Activated effector memory CD4-positive, alpha-beta T cell treated with anti-CD3 and anti-CD28 coated beads, Interleukin-2, amount 50 U/mL, for 16 hours (primary cell): ENCODE data around the gene TUBB.
"Not testable (repeated sequence)": the region's sequence is repeated elsewhere in the genome, so short reads cannot be mapped to it uniquely, and the experiment has no call there.

Experiments
- DNase-seq: peaks from one replicate; pipeline ENCODE4 v3.0.0-alpha.2; 2020

The TUBB gene

GRCh38 chr6:30719356-30719755 lies 796 bp upstream of the TUBB start:
- DNase-seq: no peak

GRCh38 chr6:30720738-30721197 lies 616 bp downstream of the TUBB start:
- peak; percentile 88 for DNase-seq

DNA sequence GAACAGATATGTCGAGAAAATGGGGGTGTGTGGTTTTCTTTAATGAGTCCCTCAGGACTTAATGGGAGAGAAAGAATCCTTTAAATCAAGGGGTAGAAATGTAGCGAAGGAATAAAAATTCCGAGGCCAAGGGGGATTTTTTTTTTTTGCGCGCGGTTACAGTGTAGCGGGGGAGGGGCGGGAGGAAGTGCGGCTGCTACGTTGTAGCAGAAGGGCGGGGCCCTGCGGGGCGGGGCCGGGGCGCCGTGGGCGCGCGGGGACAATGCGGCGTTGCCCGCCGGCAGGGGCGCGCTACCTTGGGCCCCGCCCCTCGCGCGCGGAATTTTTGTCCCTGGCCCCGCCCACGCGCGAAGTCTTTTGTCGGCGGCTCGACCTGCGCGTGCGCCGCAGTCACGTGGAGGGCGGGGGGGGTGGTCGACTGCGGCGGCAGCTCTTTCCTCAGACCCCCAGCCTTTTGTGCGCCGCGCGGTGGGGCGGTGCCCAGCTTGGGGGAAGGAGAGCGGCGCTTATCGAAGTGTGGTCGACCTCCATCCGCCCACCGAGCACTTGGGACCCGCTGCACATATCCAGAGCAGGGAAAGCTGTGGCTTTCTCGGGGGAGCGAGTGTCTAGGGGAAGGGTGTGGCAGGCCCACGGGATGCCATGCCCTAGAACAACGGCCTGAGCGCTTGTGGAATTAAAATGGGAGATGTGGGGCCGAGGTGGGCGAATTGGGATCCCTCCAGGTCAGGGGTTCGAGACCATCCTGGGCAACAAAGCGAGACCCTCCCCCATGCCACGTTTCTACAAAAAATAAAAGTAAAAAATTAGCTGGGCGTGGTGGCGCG lies 1.3 kb downstream of the TUBB start:
- DNase-seq: peak; percentile 98

DNA sequence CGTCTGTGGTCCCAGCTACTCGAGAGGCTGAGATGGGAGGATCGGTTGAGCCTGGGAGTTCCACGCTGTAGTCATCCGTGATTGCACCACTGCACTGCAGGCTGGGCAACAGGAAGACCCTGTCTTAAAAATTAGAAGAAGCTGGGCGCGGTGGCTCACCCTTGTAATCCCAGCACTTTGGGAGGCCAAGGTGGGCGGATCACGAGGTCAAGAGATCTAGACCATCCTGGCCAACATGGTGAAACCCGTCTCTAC lies 1.8 kb downstream of the TUBB start:
- DNase-seq: not testable (repeated sequence)

DNA sequence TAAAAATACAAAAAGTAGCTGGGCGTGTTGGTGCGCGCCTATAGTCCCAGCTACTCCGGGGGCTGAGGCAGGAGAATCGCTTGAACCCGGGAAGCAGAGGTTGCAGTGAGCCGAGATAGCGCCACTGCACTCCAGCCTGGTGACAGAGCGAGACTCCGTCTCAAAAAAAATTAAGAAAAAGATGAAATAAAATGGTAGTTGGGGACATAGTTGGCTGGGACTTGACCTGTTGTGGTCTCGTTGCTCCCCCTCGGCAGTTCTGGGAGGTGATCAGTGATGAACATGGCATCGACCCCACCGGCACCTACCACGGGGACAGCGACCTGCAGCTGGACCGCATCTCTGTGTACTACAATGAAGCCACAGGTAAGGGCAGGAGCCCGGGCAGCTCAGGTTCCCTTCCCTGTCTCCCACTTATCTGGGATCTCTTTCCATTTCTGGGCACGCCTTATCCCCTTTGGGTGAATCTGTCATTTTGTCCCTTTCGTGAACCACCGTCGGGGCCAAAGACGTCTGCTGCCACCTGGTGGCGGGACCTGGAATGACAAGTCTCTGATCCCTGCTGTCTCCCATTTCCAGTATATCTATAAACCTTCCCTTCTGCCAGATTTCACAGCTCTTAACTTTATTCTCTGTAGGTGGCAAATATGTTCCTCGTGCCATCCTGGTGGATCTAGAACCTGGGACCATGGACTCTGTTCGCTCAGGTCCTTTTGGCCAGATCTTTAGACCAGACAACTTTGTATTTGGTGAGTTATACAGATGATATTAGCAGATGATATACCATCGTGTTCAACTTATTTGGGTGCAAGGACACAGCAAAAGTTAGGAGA lies 2.3 kb downstream of the TUBB start:
- peak; percentile 96 for DNase-seq

DNA sequence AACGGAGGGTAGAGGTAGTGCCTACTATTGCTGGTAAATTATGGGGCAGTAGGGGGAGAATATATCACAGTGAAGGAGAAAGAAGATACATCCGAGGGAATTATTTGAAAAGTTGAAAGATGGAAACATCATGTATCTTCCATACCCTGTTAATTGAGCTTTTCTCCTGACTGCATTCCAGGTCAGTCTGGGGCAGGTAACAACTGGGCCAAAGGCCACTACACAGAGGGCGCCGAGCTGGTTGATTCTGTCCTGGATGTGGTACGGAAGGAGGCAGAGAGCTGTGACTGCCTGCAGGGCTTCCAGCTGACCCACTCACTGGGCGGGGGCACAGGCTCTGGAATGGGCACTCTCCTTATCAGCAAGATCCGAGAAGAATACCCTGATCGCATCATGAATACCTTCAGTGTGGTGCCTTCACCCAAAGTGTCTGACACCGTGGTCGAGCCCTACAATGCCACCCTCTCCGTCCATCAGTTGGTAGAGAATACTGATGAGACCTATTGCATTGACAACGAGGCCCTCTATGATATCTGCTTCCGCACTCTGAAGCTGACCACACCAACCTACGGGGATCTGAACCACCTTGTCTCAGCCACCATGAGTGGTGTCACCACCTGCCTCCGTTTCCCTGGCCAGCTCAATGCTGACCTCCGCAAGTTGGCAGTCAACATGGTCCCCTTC lies 3.1 kb downstream of the TUBB start:
- DNase-seq: not testable (repeated sequence)

DNA sequence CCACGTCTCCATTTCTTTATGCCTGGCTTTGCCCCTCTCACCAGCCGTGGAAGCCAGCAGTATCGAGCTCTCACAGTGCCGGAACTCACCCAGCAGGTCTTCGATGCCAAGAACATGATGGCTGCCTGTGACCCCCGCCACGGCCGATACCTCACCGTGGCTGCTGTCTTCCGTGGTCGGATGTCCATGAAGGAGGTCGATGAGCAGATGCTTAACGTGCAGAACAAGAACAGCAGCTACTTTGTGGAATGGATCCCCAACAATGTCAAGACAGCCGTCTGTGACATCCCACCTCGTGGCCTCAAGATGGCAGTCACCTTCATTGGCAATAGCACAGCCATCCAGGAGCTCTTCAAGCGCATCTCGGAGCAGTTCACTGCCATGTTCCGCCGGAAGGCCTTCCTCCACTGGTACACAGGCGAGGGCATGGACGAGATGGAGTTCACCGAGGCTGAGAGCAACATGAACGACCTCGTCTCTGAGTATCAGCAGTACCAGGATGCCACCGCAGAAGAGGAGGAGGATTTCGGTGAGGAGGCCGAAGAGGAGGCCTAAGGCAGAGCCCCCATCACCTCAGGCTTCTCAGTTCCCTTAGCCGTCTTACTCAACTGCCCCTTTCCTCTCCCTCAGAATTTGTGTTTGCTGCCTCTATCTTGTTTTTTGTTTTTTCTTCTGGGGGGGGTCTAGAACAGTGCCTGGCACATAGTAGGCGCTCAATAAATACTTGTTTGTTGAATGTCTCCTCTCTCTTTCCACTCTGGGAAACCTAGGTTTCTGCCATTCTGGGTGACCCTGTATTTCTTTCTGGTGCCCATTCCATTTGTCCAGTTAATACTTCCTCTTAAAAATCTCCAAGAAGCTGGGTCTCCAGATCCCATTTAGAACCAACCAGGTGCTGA lies 3.9 kb downstream of the TUBB start:
- not testable (repeated sequence) for DNase-seq

- DNase-seq: no peak
Observed at GRCh38 chr6:30724906-30725667, 4.9 kb downstream of the TUBB start.

DNA sequence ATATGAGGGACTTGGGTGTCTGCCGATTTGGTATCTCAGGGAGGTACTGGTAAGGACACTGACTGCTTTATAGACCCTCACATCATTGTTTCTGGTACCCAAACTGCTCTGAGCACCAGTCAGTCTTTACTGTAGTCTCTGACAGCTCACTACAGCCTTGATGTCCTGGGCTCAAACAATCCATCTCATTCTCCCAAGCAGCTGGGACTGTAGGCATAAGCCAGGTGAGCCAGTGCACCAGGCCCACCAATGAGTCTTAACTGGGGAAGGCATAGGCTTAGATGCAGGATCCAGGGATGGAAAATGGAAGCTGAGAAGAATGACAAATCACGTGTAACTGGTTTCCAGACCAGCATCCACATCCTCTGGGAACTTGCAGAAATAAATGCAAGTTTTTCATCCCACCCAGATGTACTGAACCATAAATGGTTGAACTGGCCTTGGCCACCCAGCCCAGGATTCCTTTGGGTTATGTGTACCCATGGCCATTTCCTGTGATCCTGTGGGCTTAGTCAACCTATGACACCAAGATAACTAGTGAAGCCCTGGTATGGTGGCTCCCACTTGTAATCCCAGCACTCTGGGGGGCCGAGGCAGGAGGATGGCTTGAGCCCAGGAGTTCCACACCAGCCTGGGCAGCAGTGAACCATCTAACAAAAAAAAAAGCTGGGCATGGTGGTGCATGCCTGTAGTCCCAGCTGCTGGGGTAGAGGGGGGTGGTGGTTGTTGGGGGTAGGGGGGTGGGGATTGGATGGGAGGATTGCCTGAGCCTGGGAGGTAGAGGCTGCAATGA lies 5.8 kb downstream of the TUBB start:
- no peak for DNase-seq

- no peak for DNase-seq
Observed at GRCh38 chr6:30726506-30727413, 6.6 kb downstream of the TUBB start.

DNA sequence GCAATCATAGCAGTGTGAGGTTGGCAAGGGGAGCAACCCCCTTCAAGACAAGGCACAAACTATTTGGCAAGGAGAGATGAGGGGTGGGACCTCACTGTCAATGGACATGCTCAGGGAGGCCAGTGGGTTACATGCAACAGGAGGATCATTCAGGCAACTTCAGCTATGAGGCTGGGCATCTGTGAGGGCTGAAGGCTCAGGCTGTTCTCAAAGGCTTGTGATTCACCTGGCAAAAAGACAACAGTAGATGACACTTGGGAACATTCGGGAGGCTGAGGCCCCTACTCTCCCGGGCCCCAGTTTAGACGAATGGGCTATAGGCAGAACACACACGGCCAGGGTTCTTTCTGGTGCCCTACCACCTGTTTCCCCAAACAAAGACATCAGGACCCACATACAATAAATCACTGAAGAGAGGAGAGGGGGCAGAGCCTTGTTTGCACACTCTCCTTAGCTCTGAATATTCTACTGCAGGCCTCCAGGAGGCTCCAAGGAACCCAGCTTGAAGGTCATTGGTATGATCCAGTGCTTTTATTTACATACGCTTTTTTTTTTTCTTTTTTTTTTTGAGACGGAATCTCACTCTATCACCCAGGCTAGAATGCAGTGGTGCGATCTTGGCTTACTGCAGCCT lies 7.9 kb downstream of the TUBB start:
- DNase-seq: no peak

DNA sequence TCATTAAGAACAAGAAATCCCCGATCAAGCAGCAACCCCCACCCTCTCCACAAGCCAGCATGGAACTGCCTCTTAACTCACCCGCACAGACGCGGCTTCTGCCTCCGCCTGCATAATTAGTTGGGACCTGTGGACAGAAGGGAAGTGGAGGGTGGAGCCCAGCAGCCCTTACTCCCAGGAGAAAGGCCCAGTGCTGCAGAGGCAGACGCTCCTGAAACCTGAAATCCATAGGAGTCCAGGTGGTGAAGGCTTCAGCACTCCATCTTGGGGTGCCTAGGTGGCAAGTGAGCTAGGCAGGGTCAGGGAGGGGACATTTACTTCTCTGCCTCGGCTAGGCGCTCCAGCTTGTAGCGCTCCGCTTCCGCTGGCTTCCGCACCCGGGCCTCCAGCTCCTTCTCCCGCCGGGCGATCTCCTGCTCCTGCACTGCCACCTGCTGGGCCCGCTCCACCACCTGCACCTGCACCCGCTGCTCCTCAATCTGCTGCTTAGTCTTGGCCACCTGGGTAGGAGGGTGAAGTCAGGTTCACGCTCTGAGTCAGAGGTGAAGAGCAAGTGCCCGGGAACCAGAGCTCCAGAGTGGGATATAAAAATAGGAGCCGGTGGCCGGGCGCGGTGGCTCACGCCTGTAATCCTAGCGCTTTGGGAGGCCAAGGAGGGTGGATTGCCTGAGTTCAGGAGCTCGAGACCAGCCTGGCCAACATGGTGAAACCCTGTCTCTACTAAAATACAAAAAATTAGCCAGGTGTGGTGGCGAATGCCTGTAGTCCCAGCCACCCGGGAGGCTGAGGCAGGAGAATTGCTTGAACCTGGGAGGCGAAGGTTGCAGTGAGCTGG lies 10.7 kb downstream of the TUBB start:
- peak; percentile 95 for DNase-seq

DNA sequence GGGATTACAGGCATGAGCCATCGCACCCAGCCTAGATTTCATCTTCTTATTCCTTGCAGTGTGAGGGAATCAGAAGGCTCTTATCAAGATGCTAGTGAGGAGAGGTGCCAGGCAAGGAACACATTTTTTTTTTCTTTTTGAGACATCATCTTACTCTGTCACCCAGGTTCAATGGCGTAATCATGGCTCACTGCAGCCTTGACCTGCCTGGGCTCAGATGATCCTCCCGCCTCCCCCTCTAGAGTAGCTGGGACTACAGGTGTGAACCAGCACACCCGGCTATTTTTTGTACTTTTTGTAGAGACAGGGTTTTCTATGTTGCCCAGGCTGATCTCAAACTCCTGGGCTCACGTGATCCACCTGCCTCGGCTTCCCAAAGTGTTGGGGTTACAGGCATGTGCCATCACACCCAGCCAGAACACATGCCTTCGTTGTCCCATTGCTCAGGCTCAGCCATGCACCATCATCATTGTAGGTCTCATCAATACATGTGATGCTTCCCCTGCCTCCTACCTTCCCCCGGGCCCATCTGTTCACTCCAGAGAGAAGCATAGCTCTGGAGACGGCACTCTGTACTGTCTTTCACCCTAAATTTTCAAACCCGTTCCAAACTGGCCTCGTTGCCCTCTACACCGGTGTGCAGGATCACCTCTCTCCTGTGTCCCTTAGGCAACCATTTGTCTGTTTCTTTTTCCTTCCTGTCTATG lies 12.2 kb downstream of the TUBB start:
- no peak for DNase-seq

DNA sequence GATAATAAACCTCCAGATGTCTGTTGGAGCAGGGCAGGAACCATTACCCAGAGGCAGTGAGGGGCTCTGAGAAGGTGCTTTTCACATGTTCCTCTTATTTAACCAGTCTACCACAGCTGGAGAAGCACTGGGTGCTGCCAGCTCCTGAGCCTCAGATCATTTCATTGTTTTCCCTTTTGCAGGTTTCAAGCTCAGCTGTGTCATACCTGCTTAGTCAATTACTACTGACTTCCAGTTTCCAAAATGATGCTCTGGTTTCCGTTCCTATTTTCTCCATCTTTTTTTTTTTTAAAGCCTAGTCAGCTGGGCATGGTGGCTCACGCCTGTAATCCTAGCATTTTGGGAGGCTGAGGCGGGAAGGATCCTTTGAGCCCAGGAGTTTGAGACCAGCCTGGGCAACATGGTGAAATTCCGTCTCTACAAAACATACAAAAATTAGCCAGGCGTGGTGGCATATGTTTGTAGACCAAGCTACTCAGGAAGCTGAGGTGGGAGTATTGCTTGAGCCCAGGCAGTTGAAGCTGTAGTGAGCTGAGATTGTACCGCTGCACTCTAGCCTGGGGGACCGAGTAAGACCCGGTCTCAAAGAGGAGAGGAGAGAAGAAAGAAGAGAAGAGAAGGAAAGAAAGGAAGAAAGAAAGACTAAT lies 15.6 kb downstream of the TUBB start:
- no peak for DNase-seq

- no peak for DNase-seq
Observed at GRCh38 chr6:30738532-30738931, 18.4 kb downstream of the TUBB start.

DNA sequence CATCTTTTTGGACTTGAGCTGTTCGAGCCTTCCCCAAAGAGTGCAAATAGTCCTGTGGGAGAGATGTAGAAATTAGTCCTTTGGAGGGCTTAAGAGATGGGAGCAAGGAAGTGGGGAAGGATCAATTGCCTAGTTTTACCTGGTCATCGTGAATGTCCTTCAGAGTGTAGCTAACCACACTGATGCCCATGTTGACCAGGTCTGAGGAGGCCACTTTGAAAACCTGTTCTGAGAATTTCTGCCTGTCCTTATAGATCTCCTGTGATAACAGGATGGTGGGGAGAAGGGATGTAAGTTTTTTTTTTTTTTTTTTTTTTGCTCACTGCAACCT lies 20.4 kb downstream of the TUBB start:
- no peak for DNase-seq

DNA sequence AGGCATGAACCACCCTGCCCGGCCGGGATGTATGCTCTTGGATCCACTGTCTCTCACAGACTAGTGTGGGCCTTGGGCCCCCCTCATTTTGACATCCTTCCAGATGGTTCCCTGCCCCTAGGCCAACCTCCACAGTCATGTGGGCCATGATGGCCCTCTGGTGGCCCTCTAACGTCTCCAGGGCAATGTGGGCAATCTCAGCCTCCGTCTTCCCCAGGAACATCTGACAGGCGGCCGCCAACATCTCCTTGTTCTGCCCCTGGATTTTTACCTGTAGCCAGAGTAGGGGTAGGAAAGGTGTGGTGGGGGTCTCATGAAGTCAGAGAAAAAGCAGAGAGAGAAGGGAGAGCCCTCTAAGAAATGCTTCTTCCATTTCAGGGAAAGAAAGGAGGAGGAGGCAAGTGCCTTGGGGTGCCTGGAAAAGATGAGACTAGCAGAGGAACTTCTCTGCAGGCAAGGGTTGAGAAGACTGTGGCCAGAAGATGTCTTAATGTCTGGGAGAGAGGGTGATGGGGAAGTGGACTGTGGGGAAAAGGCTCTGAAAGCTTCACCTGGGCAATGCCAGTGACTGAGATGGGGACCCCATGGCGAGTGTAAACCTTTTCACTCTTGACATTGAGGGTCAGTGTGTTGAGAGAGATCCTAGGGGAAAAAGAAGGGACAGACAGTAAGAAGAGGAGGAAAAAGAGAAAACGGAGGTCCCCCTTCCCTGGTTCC lies 21.1 kb downstream of the TUBB start:
- peak; percentile 65 for DNase-seq
